HCT116 (cell line): ENCODE measurements around the gene ZPBP. TPM values are rescaled to one million over a fixed set of nuclear protein-coding genes. Genes with fewer than 3 reads are reported as not detected.

Experiments used
- CEBPB ChIP-seq: IDR thresholded peaks from 2 replicates; pipeline ENCODE4 v1.6.1; 2012; ENCODE audit warnings: low read depth
- EGR1 ChIP-seq: IDR thresholded peaks from 2 replicates; pipeline ENCODE4 v1.6.1; 2012; ENCODE audit warnings: low read depth
- EZH2 ChIP-seq: fragments of 200-600 bp; sonication (generic); IDR thresholded peaks from 2 replicates; pipeline ENCODE4 v1.6.1; 2017; ENCODE audit warnings: antibody characterized with exemption, mixed run types
- EZH2phosphoT487 ChIP-seq: fragments of 200-600 bp; IDR thresholded peaks from 2 replicates; pipeline ENCODE4 v1.6.1; 2018; ENCODE audit warnings: antibody characterized with exemption, borderline replicate concordance
- POLR2A ChIP-seq: IDR thresholded peaks from 2 replicates; pipeline ENCODE4 v1.7.0; 2011; ENCODE audit warnings: borderline replicate concordance; ENCODE audit not compliant: insufficient read depth, insufficient read length; ENCODE audit errors: extremely low read depth
- RAD21 ChIP-seq: IDR thresholded peaks from 2 replicates; pipeline ENCODE4 v1.6.1; 2012; ENCODE audit warnings: low read depth, mild to moderate bottlenecking
- SIN3A ChIP-seq: IDR thresholded peaks from 2 replicates; pipeline ENCODE4 v1.6.1; 2012; ENCODE audit warnings: low read depth
- SRF ChIP-seq: IDR thresholded peaks from 2 replicates; pipeline ENCODE4 v1.6.1; 2012; ENCODE audit warnings: low read depth
- total RNA-seq: library from RNA; stranded (reverse); gene quantifications from one replicate; pipeline ENCODE4 v1.2.1, GENCODE V29; 2021; ENCODE audit not compliant: unreplicated experiment
- TF ChIP-seq, protein P1 (sequence below): IDR thresholded peaks from 2 replicates; pipeline ENCODE4 v1.6.1; 2012; ENCODE audit warnings: low read depth
- TF ChIP-seq, protein P2 (sequence below): IDR thresholded peaks from 2 replicates; pipeline ENCODE4 v1.6.1; 2012
- TF ChIP-seq, protein P3 (sequence below): IDR thresholded peaks from 2 replicates; pipeline ENCODE4 v1.6.1; 2012

ZPBP gene
- total RNA-seq, 1 experiment from 2014 or later: not detected

DNA sequence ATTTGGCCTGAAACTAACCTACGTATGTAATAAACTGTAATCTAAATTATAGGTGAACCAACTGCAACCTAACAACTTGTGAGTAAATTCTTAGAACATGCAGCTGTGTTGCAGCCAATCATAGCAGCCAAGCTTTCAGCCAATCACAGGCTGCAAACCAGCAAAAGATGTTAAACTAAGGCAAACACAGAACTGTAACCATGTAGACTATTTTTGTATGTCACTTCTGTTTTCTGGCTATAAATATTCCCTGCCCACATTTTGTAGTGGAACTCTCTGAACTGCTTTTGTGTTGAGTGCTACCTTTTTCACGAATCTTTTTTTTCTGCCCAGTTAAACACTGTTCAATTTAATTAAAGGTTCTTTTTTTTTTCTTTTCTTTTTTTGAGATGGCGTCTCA is 28.2 kb upstream of the ZPBP start (continued):
- TF ChIP-seq, protein P1, sequence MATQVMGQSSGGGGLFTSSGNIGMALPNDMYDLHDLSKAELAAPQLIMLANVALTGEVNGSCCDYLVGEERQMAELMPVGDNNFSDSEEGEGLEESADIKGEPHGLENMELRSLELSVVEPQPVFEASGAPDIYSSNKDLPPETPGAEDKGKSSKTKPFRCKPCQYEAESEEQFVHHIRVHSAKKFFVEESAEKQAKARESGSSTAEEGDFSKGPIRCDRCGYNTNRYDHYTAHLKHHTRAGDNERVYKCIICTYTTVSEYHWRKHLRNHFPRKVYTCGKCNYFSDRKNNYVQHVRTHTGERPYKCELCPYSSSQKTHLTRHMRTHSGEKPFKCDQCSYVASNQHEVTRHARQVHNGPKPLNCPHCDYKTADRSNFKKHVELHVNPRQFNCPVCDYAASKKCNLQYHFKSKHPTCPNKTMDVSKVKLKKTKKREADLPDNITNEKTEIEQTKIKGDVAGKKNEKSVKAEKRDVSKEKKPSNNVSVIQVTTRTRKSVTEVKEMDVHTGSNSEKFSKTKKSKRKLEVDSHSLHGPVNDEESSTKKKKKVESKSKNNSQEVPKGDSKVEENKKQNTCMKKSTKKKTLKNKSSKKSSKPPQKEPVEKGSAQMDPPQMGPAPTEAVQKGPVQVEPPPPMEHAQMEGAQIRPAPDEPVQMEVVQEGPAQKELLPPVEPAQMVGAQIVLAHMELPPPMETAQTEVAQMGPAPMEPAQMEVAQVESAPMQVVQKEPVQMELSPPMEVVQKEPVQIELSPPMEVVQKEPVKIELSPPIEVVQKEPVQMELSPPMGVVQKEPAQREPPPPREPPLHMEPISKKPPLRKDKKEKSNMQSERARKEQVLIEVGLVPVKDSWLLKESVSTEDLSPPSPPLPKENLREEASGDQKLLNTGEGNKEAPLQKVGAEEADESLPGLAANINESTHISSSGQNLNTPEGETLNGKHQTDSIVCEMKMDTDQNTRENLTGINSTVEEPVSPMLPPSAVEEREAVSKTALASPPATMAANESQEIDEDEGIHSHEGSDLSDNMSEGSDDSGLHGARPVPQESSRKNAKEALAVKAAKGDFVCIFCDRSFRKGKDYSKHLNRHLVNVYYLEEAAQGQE: no peak
- no peak for TF ChIP-seq EZH2phosphoT487
- TF ChIP-seq SRF: no peak
- TF ChIP-seq, protein P2, sequence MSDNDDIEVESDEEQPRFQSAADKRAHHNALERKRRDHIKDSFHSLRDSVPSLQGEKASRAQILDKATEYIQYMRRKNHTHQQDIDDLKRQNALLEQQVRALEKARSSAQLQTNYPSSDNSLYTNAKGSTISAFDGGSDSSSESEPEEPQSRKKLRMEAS: no peak
- TF ChIP-seq, protein P3, sequence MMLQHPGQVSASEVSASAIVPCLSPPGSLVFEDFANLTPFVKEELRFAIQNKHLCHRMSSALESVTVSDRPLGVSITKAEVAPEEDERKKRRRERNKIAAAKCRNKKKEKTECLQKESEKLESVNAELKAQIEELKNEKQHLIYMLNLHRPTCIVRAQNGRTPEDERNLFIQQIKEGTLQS: no peak
- no peak for TF ChIP-seq EGR1
- no peak for TF ChIP-seq EZH2
- TF ChIP-seq POLR2A: no peak
- no peak for TF ChIP-seq SIN3A
- TF ChIP-seq CEBPB: no peak
- no peak for TF ChIP-seq RAD21
- TF ChIP-seq, all 23 proteins: peak for 0
